ENCODE data around the gene ATRNL1.
A peak's percentile ranks its signal among the peaks of the same experiment; 100 is the strongest.

ATRNL1 gene

DNA sequence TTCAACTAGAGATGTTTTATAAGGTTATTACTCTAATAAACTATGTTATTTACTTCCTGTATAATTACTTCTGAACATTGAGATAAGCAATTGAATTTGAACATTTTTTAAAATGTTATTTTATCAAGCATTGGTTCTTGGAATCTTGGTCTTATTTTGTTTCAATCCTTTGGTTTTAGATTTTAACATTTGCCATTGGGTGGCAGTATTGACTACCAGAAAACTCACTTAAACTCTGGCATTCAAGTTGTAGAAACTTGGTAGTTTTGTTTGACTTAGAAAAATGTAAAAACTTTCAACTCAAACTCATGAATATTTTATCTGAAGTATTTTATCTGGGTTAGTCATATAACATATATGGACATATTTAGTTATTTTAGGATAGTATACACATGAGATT, 48.1 kb downstream of the ATRNL1 start:
- no peak overlapping the region for H2AFZ ChIP-seq (ENCODE audit: low read depth, low read length)
- H3K27ac ChIP-seq (ENCODE audit: low read length): no peak overlapping the region
- H3K79me2 ChIP-seq (ENCODE audit: insufficient read depth, low read length): no peaks in the 10 kb centered on the region
- no peaks in the 10 kb centered on the region for H4K20me1 ChIP-seq (ENCODE audit: insufficient read depth, low read length)
- no peaks in the 10 kb centered on the region for H3K36me3 ChIP-seq (ENCODE audit: insufficient read depth, low read length)
- no peak overlapping the region for H3K4me3 ChIP-seq (ENCODE audit: low read depth in 1 of 2, low read length in 2 of 2)
- no peak overlapping the region for H3K4me2 ChIP-seq (ENCODE audit: insufficient read depth, low read length)
- TF ChIP-seq EZH2 (IDR thresholded peaks at IDR 0.05; ENCODE audit: borderline replicate concordance, low read depth, low read length, severe bottlenecking): no peak
- TF ChIP-seq, protein P1, sequence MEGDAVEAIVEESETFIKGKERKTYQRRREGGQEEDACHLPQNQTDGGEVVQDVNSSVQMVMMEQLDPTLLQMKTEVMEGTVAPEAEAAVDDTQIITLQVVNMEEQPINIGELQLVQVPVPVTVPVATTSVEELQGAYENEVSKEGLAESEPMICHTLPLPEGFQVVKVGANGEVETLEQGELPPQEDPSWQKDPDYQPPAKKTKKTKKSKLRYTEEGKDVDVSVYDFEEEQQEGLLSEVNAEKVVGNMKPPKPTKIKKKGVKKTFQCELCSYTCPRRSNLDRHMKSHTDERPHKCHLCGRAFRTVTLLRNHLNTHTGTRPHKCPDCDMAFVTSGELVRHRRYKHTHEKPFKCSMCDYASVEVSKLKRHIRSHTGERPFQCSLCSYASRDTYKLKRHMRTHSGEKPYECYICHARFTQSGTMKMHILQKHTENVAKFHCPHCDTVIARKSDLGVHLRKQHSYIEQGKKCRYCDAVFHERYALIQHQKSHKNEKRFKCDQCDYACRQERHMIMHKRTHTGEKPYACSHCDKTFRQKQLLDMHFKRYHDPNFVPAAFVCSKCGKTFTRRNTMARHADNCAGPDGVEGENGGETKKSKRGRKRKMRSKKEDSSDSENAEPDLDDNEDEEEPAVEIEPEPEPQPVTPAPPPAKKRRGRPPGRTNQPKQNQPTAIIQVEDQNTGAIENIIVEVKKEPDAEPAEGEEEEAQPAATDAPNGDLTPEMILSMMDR (IDR thresholded peaks at IDR 0.05; ENCODE audit: borderline replicate concordance, extremely low read depth, low read length, poor library complexity, severe bottlenecking): peak; percentile 47
- no peaks in the 10 kb centered on the region for H3K4me1 ChIP-seq (ENCODE audit: insufficient read depth, low read length)
- peaks cover under 1% of the 10 kb centered on the region for H3K9me3 ChIP-seq (ENCODE audit: insufficient read depth, low read length, severe bottlenecking)
- DNase-seq (no peak), ATAC-seq (ENCODE audit: insufficient read depth, low read depth) (no peak)
- H3K9ac ChIP-seq (ENCODE audit: low read depth, low read length): no peak overlapping the region
- no peaks in the 10 kb centered on the region for H3K27me3 ChIP-seq (ENCODE audit: insufficient read depth, low read length, poor library complexity)

GRCh38 chr10:115157357-115157756, 64.2 kb downstream of the ATRNL1 start:
- Histone ChIP-seq H3K27ac (ENCODE audit: low read length) (no peak overlapping the region), H3K4me1 (ENCODE audit: insufficient read depth, low read length) (no peaks in the 10 kb centered on the region), H3K9ac (ENCODE audit: low read depth, low read length) (no peak overlapping the region), H3K4me2 (ENCODE audit: insufficient read depth, low read length) (no peak overlapping the region), H4K20me1 (ENCODE audit: insufficient read depth, low read length) (no peaks in the 10 kb centered on the region), H3K79me2 (ENCODE audit: insufficient read depth, low read length) (no peaks in the 10 kb centered on the region), H3K27me3 (ENCODE audit: insufficient read depth, low read length, poor library complexity) (no peaks in the 10 kb centered on the region), H3K4me3 (ENCODE audit: low read depth in 1 of 2, low read length in 2 of 2) (no peak overlapping the region), H3K9me3 (ENCODE audit: insufficient read depth, low read length, severe bottlenecking) (no peaks in the 10 kb centered on the region), H2AFZ (ENCODE audit: low read depth, low read length) (no peak overlapping the region), H3K36me3 (ENCODE audit: insufficient read depth, low read length) (no peaks in the 10 kb centered on the region)
- ATAC-seq (ENCODE audit: insufficient read depth, low read depth): no peak
- DNase-seq: no peak
- TF ChIP-seq, protein P1 (IDR thresholded peaks at IDR 0.05; ENCODE audit: borderline replicate concordance, extremely low read depth, low read length, poor library complexity, severe bottlenecking): no peak
- TF ChIP-seq EZH2 (IDR thresholded peaks at IDR 0.05; ENCODE audit: borderline replicate concordance, low read depth, low read length, severe bottlenecking): no peak

DNA sequence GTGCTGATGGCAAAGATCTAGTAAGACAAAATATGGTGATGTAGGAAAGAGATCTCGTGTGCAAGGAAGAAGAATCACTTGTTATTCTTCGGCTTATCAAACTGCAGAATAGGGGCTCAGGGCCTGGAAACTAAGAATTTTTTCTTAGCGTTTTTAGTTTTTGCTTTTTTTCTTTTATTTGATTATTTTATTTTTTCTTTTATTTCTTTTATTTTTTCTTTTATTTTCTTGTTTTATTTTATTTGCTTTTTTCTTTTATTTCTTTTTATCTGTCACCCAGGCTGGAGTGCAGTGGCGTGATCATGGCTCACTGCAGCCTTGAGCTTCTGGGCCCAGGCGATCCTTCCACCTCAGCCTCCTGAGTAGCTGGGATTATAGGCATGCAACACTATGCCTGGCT, 70.0 kb downstream of the ATRNL1 start:
- H3K79me2 ChIP-seq (ENCODE audit: insufficient read depth, low read length): no peaks in the 10 kb centered on the region
- no peaks in the 10 kb centered on the region for H3K9me3 ChIP-seq (ENCODE audit: insufficient read depth, low read length, severe bottlenecking)
- no peak overlapping the region for H3K9ac ChIP-seq (ENCODE audit: low read depth, low read length)
- no peaks in the 10 kb centered on the region for H4K20me1 ChIP-seq (ENCODE audit: insufficient read depth, low read length)
- no peak overlapping the region for H3K27ac ChIP-seq (ENCODE audit: low read length)
- no peaks in the 10 kb centered on the region for H3K27me3 ChIP-seq (ENCODE audit: insufficient read depth, low read length, poor library complexity)
- no peaks in the 10 kb centered on the region for H3K4me1 ChIP-seq (ENCODE audit: insufficient read depth, low read length)
- no peak overlapping the region for H3K4me3 ChIP-seq (ENCODE audit: low read depth in 1 of 2, low read length in 2 of 2)
- ATAC-seq (ENCODE audit: insufficient read depth, low read depth) (no peak), DNase-seq (no peak)
- H3K4me2 ChIP-seq (ENCODE audit: insufficient read depth, low read length): no peak overlapping the region
- H2AFZ ChIP-seq (ENCODE audit: low read depth, low read length): no peak overlapping the region
- H3K36me3 ChIP-seq (ENCODE audit: insufficient read depth, low read length): no peaks in the 10 kb centered on the region
- no peak for TF ChIP-seq EZH2 (IDR thresholded peaks at IDR 0.05; ENCODE audit: borderline replicate concordance, low read depth, low read length, severe bottlenecking)
- TF ChIP-seq, protein P1 (IDR thresholded peaks at IDR 0.05; ENCODE audit: borderline replicate concordance, extremely low read depth, low read length, poor library complexity, severe bottlenecking): no peak

DNA sequence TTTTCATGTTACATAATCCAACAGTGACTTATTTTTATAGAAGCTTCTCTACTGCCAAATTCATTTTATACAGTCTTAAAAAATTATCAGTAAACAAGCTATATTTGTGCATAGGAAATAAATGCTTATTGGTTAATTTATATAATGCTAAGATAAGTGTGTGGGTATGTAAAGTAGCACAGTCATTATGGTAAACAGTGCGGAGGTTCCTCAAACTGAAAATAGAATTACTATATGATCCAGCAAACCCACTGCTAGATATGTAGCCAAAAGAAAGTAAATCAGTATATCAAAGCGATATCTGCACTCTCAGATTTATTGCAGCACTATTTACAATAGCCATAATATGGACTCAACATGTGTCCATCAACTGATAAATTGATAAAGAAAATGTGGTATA, 71.1 kb downstream of the ATRNL1 start:
- no peak for DNase-seq

More for the DNA sequence above, 71.1 kb downstream of the ATRNL1 start:
- Histone ChIP-seq H4K20me1 (ENCODE audit: insufficient read depth, low read length) (no peaks in the 10 kb centered on the region), H3K79me2 (ENCODE audit: insufficient read depth, low read length) (no peaks in the 10 kb centered on the region), H3K4me2 (ENCODE audit: insufficient read depth, low read length) (no peak overlapping the region), H3K36me3 (ENCODE audit: insufficient read depth, low read length) (no peaks in the 10 kb centered on the region), H2AFZ (ENCODE audit: low read depth, low read length) (no peak overlapping the region), H3K9ac (ENCODE audit: low read depth, low read length) (no peak overlapping the region), H3K4me3 (ENCODE audit: low read depth in 1 of 2, low read length in 2 of 2) (no peak overlapping the region), H3K4me1 (ENCODE audit: insufficient read depth, low read length) (no peaks in the 10 kb centered on the region), H3K9me3 (ENCODE audit: insufficient read depth, low read length, severe bottlenecking) (no peaks in the 10 kb centered on the region), H3K27ac (ENCODE audit: low read length) (no peak overlapping the region), H3K27me3 (ENCODE audit: insufficient read depth, low read length, poor library complexity) (no peaks in the 10 kb centered on the region)
- ATAC-seq (ENCODE audit: insufficient read depth, low read depth): no peak
- no peak for TF ChIP-seq EZH2 (IDR thresholded peaks at IDR 0.05; ENCODE audit: borderline replicate concordance, low read depth, low read length, severe bottlenecking)
- TF ChIP-seq, protein P1 (IDR thresholded peaks at IDR 0.05; ENCODE audit: borderline replicate concordance, extremely low read depth, low read length, poor library complexity, severe bottlenecking): no peak
